NCI-H2227 (cell line): Measurements from ENCODE around the gene DNAH7.
"Not testable (repeated sequence)": the region's sequence is repeated elsewhere in the genome, so short reads cannot be mapped to it uniquely, and the experiment has no call there.

Source experiments
- DNase-seq: peaks from one replicate; lab custom pipeline; 2025; ENCODE audit not compliant: unreplicated experiment; lab: John Stamatoyannopoulos, UW

DNAH7 gene

DNA sequence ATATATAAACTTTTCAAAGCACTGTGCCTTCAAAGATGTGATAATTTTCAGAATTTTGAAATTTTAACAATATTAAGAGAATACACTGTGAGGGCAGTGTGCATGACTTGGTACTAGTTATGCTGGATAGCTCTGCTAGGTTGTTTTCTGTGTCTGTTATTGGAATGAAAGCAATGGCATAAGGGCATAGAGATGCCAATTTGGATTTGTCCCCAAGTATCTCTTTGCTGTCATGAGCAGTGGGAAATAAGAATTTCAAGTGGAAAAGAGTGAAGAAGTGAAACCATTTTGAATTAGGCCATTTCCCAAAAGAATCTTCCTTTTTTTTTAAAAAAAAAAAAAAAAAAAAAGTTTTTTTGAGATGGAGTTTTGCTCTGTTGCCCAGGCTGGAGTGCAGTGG is 334.8 kb downstream of the DNAH7 start:
- DNase-seq: no peak

DNA sequence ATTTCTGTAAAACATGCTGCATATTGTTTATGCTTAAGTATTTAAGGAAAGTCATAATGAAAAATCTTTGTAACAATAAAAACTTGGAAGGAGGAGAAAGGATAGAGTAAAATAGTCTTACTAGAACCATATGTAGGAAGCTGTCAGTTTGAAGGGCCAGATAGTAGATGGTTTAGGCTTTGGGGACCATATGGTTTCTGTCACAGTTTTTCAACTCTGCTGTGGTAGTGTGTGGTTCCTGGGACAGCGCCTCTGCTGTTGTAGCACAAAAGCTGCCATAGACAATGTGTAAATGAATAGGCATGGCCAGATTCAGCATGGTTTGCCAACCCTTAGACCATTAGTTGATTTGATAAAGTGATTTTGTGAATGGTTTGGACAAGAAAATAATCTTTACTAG is 336.1 kb downstream of the DNAH7 start:
- DNase-seq: no peak

DNA sequence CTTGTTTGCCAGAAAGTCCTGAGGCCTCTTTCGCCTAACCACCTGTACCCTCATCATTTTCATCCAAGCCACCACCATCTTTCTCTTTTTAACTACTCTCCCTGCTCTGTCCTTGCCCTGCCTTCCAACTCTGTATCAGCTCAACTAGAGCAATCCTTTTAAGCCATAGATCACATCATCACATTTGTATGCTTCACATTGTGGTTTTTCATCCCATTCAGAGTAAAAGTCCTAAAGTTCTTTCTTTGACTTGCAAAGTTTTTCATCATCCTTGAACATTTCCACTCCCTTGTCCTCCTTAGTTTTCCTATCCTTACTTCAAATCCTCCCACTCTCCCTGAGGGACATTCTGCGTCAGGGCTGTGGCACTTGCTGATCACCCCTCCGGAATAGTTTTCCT is 337.7 kb downstream of the DNAH7 start:
- DNase-seq: no peak

DNA sequence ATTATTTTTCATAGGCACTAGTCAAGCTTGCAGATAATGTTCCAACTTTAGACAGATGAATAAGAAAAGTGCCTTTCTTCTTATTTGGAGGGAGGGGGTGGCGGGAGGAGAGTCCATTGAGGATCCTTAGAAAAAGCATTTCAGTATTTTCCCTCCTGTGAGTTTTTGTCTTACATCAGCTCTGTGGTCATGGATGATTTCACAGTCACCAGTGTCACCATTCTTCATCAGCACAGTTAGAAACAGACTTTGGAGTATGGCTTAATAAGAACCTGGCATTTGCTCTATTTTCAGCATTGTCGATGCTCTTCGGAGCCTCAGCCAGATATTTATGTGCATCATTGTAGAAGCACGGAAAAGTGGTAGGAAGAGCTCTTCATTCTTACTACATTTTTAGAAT is 341.5 kb downstream of the DNAH7 start:
- DNase-seq: no peak

DNA sequence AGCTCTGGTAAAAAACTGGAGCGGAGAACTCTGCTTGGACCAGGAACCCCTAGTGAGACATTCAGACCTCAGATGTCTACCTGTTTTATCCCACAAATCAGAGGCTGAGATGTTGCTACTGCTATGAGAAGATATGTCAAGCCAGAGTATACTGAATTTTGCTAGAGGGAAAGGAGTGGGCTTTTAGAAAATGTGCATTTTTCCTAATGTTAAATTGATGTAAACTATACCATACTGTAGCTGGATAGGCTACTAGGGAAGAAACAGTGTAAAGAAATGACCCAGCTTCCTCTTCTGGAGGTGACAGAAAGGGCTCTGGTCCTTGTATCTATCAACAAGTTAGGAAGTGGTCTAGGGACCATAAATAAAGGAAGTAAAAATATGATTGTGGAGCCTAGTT is 346.6 kb downstream of the DNAH7 start:
- DNase-seq: no peak

DNA sequence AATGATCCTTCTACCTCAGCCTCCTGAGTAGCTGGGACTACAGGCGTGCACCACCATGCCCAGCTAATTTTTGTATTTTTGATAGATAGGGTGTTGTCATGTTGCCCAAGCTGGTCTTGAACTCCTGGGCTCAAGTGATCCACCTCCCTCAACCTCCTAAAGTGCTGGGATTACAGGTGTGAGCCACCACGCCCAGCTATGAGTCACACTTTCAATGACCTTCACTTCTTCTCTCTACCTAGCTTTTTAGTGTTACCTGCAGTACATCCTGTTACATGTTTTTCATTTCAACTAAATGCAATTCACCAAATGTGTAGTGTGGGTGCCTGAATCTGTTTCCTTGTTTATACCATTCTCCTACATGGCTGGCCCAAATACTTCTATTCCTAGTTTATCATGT is 347.6 kb downstream of the DNAH7 start:
- DNase-seq: no peak

DNA sequence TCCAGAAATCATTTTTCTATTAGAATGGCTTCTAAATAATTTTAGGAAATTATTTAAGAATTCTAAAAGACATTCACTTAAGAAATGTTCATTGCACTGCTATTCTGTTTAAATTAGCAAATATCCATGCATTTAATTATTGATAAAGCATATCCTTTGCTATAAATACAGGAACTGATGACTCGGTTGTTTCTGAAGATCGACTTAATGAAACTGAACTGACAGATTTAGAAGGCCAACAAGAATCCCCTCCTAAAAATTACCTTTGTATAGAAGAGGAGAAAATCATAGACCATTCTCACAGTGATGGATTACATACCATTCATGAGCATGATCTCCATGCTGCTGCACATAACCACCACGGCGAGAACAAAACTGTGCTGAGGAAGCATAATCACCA is 352.2 kb downstream of the DNAH7 start:
- DNase-seq: no peak

DNA sequence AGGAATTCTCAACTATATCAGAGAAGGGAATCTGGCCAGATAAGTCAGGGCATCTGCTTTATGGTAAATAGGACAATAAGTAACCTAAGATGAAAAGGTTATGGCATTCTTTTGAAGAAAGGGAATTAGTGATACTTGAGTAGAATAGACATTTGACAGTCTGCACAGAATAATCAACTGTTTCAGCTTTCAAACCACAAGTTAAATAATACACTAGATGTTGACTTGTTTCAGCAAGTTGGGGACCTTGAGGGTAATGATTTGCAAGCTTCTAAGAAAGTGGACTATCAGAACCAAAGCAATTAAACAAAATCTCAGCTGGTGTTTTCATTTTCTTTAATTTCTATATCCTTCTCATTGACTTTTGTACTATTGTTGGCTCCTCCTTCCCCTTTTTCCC is 357.2 kb downstream of the DNAH7 start:
- DNase-seq: no peak

DNA sequence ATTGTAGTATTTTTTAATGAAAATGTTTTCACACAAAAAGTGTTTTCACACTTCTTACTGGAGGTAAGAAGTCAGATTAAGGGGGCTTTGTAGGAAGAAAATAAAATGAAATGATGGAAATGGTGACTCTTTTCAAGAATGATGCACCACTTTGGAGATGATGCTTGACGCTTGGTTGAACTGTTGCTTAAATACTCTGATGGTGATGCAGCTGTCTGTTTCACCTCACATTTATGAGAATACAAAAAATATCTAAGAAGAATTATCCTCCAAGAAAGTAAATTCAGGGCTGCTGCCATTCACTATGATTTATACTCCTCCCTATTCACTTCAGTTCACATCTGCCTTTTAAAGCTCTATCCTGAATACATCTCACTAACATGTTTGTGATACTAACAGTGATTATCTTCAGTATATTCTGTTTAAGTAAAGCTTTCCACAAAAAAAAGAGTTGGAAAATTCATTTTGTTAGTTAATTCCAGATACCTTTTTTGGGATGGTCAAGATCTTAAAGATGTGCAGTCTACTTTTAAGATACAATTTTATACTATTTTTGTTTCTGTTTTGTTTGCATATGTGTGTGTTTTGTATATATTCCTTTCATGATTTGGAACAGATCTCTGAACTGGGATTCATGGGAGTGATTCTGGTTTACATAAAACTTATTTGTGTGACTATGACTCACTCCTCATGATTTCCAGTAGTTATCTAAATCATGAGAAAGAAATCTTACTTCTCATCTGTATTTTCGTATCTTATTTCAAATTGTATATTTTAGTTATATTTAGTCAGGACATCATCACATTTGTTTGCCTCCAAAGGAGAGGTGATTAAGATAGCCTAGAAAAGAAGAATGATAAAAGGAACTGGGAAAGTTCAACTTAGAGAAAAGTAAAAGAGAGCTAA is 358.5 kb downstream of the DNAH7 start:
- no peak for DNase-seq

DNA sequence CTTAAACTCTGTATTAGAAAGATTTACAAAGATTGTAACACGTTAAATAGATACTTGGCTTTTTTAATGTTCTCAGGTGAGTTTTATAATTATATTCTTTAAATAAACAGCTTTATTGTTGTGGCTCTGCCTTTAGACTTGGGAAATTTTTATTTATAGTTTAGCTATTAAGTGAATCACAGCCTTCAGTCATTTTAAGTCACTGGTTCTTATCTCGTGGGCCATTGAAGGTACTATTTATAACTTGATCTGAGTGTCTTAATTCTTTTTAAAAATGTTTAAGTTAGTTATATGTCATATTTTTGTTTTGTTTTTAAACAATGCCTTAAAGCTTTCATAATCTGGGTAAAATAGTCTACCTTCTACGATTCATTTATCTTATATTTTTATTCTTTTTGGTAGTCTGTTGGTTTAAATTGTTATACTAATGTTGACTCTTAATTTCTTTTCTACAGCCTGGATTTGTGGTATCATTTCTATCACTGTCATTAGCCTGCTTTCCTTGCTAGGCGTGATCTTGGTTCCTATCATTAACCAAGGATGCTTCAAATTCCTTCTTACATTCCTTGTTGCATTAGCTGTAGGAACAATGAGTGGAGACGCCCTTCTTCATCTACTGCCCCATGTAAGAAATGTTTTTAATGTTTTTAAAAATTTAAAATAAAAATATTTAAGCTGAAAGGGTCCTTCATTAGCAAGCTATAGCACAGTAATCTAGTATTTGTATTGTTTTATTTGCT is 362.3 kb downstream of the DNAH7 start:
- DNase-seq: no peak

DNA sequence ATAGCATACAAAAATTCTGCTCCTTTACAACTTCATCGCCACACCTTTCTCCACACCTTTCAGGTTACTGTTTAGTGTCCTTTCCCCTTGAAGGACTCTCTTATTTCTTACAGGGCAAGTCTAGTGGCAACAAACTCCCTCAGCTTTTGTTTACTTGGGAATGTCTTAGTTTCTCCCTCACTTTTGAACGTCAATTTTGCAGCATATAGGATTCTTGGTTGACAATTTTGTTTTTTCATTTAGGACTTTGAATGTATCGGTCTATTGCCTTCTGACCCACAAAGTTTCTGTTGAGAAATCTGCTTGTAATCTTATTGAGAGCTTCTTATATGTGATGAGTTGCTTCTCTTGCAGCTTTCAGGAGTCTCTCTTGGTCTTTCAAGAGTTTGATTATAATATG is 368.2 kb downstream of the DNAH7 start:
- DNase-seq: no peak

DNA sequence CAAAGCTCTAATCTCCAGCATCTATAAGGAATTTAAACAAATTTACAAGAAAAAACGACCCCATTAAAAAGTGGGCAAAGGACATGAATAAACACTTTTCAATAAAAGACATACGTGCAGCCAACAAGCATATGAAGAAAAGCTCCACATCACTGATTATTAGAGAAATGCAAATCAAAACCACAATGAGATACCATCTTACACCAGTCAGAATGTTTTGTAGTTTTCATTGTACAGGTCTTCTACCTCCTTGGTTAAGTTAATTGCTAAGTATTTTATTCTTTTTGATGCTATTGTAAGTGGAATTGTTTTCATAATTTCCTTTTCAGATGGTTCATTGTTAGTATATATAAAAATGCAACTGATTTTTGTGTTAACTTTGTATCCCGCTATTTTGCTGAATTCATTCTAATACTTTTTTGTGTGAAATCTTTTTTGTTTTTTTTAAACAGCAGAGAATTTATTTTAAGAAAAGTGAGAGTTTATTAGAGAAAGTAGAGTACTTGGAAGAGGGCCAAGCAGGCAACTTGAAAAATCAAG is 370.9 kb downstream of the DNAH7 start:
- no peak for DNase-seq

DNA sequence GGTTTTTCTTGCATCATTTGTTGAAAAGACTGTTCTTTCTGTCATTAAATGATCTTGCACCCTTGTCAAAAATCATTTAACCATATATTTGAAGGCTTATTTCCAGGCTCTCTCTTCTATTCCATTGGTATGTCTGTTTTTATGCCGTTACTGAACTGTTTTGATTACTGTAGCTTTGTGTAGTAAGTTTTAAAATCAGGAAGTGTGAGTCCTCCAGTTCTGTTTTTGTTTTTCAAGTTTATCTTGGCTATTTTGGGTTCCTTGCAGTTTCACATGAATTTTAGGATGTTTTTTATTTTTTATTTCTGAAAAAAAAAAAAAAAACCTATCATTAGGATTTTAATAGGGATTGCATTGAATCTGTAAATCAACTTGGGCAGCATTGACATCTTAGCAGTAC is 372.6 kb downstream of the DNAH7 start:
- DNase-seq: no peak

DNA sequence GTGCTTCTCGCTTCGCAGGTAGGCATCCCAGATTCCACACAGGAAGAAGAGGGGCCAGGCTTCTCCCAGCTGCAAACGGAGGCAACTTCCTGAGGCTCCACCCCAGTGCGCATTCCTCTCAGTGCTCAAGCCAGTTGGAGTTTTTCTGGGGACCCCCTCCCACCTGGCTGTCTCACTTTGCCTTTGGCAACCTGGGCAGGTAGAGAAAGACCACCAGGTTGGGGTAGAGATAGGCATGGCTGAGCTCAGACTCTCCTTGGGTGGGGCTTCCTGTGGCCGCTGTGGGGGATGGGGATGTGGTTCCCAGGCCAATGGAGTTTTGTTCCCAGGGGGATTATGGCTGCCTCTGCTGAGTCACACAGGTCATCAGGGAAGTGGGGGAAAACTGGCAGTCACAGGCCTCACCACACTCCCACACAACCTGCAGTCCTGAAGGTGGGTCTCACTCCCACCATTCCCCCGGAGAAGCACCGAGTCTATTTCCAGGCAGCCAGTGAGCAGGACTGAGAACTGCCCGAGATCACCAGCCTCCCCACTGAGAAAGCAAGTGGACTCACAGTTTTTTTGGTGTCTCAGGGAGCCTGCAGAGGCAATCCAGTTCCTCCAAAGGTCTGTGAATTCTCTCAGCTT is 373.5 kb downstream of the DNAH7 start:
- DNase-seq: no peak

DNA sequence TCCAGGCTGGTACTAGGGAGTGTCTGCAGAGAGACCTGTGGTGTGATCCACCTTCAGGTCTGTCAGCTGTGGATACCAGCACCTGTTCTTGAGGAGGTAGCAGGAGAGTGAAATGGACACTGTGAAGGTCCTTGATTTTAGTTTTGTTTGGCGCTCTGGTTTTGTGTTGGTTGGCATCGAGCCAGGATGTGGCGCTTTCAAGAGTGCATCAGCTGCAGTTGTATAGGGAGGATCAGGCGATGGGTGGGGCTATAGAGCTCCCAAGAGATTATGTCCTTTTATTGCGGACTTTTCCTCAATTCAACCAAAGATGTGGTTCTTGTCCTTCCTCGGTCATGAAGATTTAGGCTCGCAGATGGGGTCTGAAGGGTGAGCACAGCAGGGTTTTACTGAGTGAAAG is 374.1 kb downstream of the DNAH7 start:
- no peak for DNase-seq

DNA sequence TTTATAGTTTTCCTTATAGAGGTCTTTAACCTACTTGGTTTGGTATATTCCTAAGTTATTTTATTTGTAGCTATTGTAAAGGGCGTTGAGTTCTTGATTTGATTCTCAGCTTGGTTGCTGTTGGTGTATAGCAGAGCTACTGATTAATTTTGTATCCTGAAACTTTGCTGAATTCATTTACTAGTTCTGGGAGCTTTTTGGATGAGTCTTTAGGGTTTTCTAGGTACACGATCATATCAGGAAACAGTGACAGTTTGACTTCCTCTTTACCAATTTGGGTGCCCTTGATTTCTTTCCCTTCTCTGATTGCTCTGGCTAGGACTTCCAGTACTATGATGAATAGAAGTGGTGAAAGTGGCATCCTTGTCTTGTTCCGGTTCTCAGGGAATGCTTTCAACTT is 376.1 kb downstream of the DNAH7 start:
- DNase-seq: not testable (repeated sequence)
